Liver (tissue), 3 donors: ENCODE results near the gene LRRC28.

Experiments used
- RAD21 ChIP-seq, 2 donors: IDR thresholded peaks; 2 replicates each; pipeline ENCODE4 v1.6.1; 2016; ENCODE audit warnings: antibody characterized with exemption in 2 of 2, mild to moderate bottlenecking in 2 of 2
- TAF1 ChIP-seq: conservative IDR thresholded peaks from 2 replicates; pipeline ENCODE4 v1.6.1; 2016; ENCODE audit warnings: antibody characterized with exemption, mild to moderate bottlenecking
- TF ChIP-seq, protein P1 (sequence below): fragments of 150-350 bp; IDR thresholded peaks from 2 replicates; pipeline ENCODE4 v1.5.1; 2017; ENCODE audit warnings: improper control_type of control experiment, low read depth, low read length; ENCODE audit not compliant: missing input control
- TF ChIP-seq, protein P2 (sequence below): IDR thresholded peaks from 2 replicates; pipeline ENCODE4 v1.6.1; 2016; ENCODE audit warnings: antibody characterized with exemption, mild to moderate bottlenecking
- donor health status: healthy.
- donor health status: healthy.

DNA sequence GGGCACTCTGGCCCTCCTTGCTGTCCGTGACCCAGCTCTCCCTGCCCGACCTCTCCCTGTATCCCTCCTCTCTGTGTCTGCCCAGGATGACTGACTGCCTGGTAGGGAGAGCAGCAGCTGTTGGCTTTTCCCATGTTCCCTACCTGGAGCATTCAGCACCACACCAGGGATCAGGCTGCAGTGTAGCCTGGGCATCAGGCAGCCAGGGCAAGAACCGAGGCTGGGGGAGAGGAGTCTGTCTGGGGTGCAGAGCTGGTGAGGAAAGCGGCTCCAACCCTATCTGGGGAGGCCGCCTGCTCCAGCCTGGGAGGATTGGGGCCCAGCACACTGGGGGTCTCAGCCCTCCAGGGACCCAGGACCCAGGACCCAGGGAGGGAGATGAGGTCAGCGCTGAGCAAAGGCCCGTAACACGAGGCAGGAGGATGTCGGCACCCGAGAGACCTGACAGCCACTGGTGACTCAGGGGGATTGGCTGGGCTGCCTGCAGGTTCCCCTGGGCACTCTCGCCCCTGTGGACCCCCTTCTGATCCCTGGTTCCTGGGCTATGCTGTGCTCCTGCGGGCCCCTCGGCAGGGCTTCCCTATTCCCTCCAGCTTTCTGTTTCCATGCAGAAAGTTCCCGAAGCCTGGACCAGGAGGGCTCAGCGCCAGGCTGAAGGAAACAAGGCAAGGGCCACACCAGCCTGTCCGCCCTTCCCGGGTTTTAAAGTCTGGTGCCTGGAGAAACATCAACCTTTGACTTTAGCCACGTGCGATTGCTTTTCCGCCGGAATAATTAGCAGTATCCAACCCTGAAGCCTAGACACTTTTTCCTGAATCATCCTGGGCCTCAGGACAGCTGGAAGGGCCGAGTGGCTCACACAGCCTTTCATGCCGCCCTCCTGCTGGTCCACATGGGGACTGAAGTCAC, 186.3 kb downstream of the LRRC28 start:
- TF ChIP-seq TAF1 (no peak), RAD21 (IDR thresholded peaks at IDR 0.05) (no peak)
- TF ChIP-seq, protein P1, sequence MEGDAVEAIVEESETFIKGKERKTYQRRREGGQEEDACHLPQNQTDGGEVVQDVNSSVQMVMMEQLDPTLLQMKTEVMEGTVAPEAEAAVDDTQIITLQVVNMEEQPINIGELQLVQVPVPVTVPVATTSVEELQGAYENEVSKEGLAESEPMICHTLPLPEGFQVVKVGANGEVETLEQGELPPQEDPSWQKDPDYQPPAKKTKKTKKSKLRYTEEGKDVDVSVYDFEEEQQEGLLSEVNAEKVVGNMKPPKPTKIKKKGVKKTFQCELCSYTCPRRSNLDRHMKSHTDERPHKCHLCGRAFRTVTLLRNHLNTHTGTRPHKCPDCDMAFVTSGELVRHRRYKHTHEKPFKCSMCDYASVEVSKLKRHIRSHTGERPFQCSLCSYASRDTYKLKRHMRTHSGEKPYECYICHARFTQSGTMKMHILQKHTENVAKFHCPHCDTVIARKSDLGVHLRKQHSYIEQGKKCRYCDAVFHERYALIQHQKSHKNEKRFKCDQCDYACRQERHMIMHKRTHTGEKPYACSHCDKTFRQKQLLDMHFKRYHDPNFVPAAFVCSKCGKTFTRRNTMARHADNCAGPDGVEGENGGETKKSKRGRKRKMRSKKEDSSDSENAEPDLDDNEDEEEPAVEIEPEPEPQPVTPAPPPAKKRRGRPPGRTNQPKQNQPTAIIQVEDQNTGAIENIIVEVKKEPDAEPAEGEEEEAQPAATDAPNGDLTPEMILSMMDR = no peak
- TF ChIP-seq, protein P2, sequence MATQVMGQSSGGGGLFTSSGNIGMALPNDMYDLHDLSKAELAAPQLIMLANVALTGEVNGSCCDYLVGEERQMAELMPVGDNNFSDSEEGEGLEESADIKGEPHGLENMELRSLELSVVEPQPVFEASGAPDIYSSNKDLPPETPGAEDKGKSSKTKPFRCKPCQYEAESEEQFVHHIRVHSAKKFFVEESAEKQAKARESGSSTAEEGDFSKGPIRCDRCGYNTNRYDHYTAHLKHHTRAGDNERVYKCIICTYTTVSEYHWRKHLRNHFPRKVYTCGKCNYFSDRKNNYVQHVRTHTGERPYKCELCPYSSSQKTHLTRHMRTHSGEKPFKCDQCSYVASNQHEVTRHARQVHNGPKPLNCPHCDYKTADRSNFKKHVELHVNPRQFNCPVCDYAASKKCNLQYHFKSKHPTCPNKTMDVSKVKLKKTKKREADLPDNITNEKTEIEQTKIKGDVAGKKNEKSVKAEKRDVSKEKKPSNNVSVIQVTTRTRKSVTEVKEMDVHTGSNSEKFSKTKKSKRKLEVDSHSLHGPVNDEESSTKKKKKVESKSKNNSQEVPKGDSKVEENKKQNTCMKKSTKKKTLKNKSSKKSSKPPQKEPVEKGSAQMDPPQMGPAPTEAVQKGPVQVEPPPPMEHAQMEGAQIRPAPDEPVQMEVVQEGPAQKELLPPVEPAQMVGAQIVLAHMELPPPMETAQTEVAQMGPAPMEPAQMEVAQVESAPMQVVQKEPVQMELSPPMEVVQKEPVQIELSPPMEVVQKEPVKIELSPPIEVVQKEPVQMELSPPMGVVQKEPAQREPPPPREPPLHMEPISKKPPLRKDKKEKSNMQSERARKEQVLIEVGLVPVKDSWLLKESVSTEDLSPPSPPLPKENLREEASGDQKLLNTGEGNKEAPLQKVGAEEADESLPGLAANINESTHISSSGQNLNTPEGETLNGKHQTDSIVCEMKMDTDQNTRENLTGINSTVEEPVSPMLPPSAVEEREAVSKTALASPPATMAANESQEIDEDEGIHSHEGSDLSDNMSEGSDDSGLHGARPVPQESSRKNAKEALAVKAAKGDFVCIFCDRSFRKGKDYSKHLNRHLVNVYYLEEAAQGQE = no peak
